Prostate gland (tissue), 2 donors: ENCODE results near the gene EPB41L2.

Experiments
- POLR2A ChIP-seq: fragments of 450-650 bp; IDR thresholded peaks from one replicate; pipeline ENCODE4 v1.6.1; 2016; ENCODE audit warnings: antibody characterized with exemption, mild to moderate bottlenecking
- TF ChIP-seq, protein P1 (sequence below), 4 experiments: fragments of 200-600 bp in 2 of 4; fragments of 450-650 bp in 2 of 4; sonication (generic) in 2 of 4; IDR thresholded peaks; 1 replicate in 3 of 4; 2 replicates in 1 of 4; pipeline ENCODE4 v1.5.1; 2016 to 2019; ENCODE audit warnings: antibody characterized with exemption in 4 of 4, mild to moderate bottlenecking in 2 of 4, moderate library complexity in 2 of 4

DNA sequence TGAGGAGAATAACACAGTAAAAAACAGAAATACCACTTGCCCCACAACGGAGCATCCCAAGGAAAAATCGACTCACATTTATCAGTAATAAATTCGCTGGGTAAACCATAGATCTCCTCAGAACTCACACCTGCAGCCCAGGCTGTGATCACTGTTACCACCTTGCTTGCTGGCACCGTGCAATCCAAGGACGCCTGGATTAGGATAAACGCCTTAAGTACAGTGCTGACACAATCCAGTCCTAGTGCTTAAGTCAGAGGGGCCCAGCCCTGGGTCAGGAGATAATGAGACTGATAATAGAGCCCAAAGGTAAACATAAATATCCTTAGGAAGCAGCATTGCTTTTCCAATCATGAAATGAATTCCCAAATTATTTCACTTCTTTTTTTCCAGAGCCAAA lies 62.5 kb downstream of the EPB41L2 start:
- TF ChIP-seq, protein P1, sequence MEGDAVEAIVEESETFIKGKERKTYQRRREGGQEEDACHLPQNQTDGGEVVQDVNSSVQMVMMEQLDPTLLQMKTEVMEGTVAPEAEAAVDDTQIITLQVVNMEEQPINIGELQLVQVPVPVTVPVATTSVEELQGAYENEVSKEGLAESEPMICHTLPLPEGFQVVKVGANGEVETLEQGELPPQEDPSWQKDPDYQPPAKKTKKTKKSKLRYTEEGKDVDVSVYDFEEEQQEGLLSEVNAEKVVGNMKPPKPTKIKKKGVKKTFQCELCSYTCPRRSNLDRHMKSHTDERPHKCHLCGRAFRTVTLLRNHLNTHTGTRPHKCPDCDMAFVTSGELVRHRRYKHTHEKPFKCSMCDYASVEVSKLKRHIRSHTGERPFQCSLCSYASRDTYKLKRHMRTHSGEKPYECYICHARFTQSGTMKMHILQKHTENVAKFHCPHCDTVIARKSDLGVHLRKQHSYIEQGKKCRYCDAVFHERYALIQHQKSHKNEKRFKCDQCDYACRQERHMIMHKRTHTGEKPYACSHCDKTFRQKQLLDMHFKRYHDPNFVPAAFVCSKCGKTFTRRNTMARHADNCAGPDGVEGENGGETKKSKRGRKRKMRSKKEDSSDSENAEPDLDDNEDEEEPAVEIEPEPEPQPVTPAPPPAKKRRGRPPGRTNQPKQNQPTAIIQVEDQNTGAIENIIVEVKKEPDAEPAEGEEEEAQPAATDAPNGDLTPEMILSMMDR (IDR thresholded peaks at IDR 0.05) = no peak
- TF ChIP-seq POLR2A = no peak
